NCI-H146 (cell line): ENCODE results near the gene ERC1.
A peak's percentile ranks its signal among the peaks of the same experiment; 100 is the strongest.
"Not testable (repeated sequence)": the region's sequence is repeated elsewhere in the genome, so short reads cannot be mapped to it uniquely, and the experiment has no call there.

Source experiments
- DNase-seq: peaks from one replicate; lab custom pipeline; 2025; lab: John Stamatoyannopoulos, UW

Gene ERC1

DNA sequence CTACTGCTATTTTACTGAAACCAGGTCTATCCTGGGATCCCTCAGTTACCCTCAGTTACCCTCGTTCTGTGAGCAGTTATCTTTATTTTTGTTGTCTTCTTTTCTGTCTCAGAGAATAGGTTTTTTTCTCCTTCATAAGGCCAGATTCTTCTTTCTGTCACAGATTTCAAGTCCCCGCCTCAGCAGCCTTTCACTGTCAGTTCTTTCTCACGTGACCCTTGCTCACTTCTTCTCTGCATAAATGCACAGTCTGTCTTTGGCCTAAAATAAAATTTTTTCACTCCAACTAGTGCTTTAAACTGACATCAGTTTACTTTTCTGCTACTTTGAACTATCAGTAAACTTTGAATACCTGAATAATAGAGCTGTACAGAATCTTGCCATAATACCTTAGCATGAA, 299.7 kb downstream of the ERC1 start:
- DNase-seq: no peak

DNA sequence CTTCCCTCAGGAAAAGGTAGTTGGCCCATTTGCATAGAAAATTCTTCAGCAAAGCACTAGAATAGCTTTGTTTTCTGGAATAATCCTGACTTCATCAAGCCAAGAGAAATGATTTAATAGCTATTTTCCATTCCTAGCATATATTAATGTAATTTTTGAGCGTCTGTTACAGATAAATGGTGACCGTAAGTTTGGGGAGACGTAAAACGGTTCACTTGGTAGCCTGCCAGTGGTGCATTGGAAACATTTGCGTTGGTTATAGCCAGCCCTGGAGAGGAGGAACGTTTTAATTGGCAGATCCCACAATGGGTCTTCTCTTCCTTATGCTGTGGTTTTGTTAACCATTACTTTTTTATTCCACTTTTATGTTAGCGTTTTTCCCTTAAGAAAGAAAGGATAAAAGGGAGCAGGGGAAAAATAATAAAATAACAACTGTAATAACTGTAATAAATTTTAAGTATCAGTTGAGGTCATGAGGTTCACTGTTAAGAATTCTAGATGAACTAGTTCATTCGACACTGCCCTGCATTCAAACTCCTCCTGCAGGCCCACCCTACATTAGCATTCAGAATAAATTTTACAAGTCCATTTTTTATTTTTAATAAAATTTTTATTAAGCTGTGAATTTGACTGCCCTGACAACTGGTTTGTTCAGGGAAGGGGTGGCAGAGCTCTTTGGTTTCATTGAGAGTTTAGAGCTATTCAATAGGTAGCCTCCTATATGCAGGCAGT, 300.7 kb downstream of the ERC1 start:
- no peak for DNase-seq

DNA sequence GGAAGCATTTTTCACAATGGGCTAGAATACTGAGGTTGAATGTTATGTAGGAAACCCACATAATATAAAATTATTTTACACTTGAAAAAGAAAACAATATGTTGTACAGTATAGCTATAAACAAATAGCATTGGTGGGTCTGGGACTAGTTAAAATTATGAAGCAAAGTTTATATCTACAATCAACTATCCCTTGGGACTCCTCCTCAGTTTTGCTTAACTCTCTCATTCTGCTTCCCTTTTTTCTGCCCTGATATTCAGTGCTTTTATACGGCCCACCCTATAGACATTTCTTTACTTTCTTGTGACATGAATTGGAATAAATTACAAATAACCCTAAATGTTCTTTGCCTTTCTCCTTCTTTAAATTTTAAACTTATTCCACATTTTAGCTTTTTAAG, 302.9 kb downstream of the ERC1 start:
- DNase-seq: no peak

DNA sequence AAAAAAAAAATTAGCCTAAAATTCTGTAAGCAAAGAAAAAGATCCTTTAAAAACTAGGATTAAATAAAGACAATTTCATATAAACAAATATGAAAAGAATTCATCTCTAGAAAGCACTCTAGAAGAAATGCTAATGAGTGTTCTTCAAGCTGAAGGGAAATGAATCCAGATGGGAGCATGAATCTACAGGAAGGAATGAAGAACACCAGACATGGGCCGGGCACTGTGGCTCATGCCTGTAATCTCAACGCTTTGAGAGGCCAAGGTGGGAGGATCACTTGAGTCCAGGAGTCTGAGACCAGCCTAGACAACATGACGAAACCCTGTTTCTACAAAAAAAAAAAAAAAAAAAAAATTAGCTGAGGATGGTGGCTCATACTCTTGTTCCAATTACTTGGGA, 306.2 kb downstream of the ERC1 start:
- DNase-seq: no peak

DNA sequence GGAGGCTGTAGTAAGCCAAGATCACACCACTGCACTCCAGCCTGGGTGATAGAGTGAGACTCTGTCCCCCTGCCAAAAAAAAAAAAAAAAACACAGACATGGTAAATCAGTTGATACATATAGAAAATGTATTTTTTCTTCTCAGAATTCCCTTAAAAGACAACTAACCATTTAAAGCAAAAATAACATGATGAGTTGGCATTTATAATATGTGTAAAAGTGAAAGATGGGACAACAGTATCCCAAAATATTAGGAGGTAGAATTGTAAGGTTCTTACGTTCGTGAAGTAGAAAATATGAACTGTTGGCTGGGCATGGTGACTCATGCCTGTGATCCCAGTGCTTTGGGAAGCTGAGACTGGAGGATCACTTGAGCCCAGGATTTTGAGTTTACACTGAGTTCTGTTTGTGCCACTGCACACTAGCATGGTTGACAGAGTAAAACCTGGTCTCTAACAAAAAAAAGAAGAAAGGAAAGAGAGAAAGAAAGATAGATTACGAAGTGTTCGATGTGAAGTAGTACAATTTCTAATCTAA, 306.7 kb downstream of the ERC1 start:
- no peak for DNase-seq

DNA sequence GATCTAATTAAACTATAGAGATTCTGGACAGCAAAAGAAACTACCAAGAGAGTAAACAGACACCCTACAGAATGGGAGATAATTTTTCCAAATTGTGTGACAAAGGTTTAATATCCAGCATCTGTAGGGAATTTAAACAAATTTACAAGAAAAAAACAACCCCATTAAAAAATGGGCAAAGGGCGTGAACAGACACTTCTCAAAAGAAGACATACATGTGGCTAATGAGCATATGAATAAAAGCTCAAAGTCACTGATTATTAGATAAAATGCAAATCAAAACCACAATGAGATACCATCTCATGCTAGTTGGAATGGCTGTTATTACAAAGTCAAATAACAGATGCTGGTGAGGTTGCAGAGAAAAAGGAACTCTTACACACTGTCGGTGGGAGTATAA, 309.4 kb downstream of the ERC1 start:
- no peak for DNase-seq

DNA sequence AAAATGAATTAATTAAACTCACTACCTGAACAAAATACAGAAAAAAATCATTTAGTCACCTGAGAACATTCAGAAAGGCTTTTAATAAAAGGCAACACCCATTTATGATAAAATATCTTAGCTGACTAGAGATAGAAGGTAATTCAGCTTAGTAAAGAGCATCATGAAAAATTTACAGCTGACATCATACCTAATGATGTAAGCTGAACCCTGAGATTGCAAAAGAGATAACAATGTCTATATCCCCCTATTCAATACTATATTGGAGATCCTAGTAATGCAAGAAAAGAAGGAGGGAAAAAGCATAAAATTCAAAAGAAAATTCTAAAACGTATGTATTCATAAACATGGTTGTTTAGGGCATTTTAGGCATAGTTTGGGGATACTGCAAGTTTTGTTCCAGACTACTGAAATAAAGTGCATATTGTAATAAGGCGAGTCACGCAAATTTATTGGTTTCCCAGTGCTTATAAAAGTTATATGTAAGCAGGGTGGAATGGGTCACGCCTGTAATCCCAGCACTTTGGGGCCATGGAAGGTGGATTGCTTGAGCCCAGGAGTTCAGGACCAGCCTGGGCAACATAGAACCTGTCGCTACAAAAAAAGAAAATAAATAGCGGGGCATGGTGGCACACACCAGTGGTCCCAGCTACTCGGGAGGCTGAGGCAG, 311.3 kb downstream of the ERC1 start:
- no peak for DNase-seq

DNA sequence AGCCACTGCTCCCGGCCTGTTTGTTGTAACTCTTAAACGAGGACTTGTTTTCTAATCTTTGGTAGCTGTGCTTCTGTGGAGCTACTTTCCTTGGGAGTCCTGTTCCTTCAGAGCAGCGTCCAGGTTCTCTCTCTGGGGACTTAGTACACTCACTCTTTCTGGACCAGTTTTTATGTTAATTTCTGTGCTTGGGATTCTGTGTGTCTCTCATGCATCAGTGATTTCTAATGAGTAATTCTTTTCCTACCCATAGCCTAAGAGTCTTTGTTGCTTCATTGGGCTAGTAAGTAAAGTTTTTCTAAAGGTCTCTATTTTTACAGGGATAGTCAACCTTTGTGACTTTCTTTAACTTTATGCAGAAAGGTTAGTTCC, 314.0 kb downstream of the ERC1 start:
- DNase-seq: no peak

DNA sequence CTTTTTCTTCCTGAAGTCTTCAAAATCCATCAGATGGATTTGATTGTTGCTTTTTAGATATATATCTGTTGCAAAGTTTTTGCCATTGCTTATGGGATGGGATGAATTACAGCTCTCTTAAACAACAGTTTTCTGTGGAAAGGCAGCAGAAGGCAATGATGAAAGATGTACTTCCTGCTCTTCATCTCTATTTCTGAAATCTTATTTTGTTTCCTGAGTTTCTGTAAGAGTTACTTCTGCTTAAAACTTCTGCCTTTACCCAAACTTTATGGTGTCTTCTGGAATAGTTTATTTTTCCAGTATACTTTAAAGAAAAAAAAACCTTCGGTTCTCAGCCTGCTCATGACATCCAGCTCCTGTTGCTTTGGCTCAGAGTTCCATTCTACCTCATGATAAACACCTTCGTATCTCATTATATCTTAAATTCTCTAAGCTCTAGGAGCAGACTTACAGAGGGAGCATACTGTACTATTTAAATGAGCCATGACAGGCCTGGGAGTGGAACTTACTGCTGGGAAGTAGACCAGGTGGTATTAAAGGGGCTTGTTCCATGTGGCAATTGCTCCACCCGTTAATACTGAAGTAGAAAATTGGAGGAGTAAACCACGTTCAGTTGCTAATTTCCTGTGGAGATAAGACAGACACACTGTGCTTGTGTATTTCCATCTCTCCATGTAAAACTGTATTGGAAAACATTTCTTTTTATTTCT, 314.9 kb downstream of the ERC1 start:
- no peak for DNase-seq

DNA sequence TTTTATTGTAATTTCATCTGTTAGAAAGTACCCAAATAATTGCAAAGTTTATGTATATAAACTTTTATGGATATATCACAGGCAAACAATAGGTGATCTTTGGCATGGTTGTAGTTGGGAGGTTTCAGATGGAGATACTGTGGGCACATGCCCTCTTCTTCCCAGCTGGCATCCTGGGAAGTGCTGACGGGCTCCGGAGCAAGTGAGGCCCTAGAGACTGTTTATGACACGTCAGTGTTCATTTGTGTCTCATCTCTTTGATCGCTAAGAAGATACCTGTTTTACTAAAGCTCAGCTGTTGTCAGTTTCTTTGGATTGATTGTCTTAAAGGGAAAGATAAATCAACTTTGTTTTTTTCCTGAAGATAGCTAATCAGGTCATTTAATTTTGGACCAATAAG, 315.8 kb downstream of the ERC1 start:
- DNase-seq: no peak

DNA sequence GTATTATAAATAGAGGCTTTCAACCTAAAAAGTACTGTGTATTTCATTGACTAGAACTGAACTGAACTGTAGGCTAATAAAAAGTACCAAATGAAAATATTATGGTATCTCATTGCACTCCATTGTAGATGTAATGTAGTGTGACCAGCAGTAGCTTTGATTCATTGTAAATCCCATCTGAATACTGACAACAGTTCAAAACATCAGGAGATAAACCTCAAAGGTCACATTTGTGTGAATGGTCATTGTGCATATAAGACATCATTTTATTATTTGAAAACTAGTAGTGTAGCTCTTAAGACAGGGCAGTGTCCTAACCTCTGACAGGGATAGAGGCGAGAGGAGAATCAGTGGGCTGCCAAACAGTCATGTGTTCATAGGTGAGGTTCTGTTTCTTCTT, 316.8 kb downstream of the ERC1 start:
- DNase-seq: no peak

DNA sequence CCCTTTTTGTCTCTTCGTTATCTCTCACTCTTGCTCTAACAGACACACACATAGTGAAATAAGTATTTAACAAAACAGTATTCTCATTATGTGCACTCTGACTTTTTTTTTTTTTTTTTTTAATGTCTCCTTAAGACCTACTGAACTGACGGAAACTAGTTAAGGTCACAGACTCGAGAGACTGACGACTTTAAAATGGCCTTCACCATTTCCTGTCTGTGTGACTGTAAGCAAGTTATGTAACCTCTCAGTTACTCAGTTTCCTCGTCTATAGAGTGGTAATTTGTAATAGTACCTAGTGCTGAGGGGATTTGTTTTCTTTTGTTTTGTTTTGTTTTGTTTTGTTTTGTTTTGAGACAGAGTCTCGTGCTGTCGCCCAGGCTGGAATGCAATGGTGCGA, 318.6 kb downstream of the ERC1 start:
- DNase-seq: no peak

DNA sequence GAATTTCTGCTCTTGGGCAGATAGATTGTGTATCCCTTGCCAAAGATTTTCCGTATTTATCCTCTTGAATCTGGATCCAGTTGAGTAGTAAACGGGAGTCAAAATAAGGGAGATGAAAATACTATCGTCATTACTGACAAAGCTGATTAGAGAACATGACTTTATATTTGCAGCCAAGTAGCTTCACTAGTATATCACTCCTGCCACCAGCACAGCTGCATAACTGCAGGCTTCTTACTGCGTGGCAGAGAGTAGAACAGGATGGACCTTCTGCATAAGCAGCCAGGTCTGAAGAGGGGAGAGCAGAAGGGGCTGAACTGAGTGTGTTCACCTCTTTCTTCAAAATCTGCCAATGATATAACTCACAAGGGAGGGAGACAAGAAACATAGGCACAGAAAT, 319.6 kb downstream of the ERC1 start:
- no peak for DNase-seq

DNA sequence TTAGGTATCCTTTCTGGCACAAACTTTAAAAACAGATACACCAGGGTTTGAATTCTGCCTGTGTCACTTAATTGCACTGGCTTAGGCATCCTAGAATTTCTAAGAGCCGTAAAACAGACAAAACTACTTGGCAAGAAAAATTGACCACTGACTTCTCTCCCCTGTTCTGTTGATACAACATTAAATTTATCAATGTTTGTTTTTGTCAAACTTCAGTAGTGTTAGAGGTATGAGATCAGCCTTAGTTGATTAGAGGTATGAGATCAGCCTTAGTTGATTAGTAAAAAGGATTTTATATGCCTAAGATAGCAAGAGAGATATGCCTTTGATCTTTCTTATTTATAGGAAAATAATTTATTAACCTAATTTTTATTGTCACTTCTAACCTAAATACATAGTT, 320.1 kb downstream of the ERC1 start:
- no peak for DNase-seq

DNA sequence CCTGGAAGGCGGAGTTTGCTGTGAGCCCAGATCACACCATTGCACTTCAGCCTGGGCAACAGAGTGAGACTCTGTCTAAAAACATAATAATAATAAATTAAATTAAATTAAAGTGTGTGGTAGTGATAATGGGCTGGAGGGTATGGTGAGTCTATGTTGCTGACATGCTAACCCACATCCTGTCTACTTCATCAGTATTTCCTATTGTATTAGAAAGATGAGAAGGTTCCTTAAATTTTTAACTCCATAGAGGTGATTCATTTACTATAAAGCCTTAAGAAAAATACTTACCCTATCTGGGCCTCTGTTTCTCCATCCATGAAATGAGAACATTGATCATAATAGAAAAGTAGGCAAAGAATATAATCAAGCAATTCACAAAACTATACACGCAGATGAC, 322.9 kb downstream of the ERC1 start:
- DNase-seq: no peak

DNA sequence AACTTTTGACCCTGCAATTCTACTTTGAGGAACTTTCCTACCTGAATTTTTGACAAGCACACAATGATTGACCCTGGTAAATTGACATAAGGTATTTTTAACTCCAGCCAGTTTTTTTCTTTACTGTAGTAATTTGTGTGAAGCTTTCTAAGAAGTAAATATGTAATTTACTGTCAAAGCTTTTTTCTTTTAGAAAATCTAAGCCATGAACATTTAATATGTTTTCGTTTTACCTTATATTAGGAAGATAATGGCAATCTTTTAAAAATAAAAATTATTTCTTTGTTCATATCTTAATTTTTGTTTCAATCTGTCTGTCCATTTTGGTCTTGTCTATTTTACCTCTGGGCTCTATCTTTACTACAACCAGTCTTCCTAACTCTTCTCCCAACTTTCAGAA, 323.5 kb downstream of the ERC1 start:
- no peak for DNase-seq

DNA sequence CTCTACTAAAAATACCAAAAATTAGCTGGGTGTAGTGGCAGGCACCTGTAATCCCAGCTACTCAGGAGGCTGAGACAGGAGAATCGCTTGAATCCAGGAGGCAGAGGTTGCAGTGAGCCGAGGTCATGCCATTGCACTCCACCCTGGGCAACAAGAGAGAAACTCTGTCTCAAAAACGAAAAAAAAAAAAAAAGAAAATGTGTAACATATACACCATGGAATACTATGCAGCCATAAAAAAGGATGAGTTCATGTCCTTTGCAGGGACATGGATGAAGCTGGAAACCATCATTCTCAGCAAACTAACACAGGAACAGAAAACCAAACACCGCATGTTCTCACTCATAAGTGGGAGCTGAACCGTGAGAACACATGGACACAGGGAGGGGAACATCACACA, 326.0 kb downstream of the ERC1 start:
- not testable (repeated sequence) for DNase-seq

DNA sequence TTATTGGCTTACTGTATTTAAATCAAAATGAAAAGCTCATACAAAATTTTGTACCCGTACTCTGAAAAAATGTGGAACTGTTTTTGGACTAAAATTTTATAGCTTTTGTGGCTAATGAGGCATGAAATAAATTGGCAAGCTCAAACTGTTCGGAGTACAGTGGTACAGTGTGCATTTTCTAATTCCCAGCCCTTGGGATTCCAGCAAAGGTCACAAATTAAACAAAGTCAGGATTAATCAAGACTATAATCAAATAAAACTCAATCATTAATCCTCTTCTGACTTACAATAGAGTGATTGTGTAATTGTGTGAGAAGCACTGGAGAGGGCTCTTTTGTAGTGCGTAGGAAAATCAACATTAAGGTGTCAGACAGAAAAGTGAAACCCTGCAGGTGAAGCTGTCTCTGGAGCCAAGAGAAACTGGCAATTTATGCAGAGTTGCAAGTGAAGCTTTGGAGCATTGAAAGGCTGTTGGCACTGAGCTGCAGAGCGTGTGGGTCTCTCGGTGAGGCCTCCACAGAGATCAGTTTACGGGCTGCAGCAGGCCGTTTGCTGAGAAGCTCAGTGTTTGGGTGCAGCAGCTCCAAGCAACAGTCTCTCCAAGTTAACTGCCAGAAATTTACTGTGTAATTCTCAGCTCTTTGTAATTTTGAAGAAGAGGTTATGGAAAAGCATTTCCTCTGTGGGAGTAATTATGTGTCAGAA, 327.5 kb downstream of the ERC1 start:
- peak; percentile 97 for DNase-seq

DNA sequence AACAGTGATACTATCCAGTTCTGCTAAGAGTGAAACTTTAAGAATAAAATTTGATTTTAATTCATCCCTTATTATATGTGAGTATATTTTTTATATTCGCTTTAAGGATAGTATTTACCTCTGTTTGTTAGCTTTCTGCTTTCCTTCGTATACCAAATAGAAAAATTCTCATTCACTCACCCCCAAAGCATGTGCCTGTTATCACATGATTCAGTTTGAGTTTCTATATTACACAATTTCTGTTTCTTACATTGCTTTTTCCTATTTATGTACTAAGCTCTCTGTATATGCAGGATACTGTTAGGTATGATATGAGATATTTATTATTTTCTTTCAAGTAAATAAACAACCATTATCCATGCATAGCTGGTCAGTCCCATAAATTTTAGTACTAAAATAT, 328.2 kb downstream of the ERC1 start:
- DNase-seq: no peak

DNA sequence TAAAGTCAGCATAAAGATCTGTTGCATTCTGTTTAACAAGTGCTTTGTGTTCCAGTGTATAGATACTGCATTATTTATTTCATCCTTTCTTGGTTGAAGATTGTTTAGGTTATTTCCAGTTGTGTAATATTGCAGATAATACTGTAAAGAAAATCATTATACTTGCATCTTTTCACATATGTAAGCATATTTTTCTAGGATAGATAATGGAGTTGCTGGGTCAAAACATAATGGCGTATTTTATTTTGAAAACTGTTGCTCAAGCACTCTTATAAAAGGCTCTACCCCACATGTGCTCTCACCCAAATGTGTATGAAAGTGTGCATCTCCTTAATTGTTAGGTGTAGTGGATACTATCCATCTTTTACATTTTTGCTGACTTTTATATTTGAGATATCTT, 329.0 kb downstream of the ERC1 start:
- no peak for DNase-seq

DNA sequence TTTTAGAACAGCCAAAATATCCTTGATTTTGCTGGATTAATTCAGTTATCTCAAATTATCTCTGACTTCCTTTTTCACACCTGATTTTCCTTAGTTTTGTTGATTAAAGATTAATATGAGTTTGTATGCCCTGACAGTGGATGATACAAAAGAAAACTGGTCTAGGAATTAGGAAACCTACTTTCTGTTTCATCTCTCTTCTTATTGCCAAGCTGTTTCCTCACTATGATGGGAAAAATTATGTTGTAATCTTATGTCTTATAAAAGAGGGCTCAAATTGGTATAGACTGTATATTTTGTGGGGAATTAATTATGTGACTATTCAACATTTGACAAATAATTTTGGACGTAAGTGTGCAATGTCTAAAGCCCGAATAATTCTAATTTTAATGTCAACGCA, 331.8 kb downstream of the ERC1 start:
- no peak for DNase-seq

DNA sequence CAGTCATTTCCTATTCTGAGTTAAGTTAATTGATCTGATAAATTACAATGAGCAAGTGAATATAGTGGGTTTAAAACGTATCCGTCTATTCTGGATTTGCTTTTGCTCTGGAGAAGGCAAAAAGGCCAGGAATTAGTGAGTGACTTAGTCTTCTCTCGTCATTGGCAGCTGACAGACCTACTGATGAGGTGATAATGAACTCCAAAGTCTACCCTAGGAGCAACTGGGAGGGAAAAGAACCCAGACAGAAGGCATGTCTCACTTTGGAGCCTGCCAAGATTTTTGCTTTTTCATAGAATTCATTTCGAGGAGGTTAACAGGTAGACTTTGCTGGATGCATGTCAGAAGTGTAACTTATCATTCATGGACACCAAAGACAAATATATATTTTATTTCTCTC, 333.1 kb downstream of the ERC1 start:
- DNase-seq: no peak

DNA sequence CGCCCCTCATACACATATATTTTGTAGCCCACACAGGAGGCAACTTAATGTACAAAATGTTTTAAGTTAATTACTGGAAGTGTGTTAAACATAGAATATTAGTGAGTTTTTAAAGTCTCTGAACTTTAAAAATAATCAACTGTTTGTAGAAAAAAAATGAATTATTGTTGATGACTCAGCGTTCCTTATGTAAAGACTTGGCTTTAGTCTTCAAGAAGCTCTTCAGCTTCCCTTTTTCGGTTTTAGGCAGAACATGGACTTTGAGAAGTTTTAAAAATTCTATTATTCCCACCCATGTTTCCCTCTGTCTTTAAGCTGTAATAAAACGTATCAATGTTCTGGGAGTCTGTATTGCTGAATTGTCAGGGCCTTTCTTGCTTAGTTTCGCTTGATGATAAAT, 333.9 kb downstream of the ERC1 start:
- DNase-seq: no peak
